ENCODE data around the gene GMCL1. TPM values are rescaled to one million over a fixed set of nuclear protein-coding genes. Genes with fewer than 3 reads are reported as not detected.
A peak's percentile ranks its signal among the peaks of the same experiment; 100 is the strongest.
"Not testable (repeated sequence)": the region's sequence is repeated elsewhere in the genome, so short reads cannot be mapped to it uniquely, and the experiment has no call there.

Gene GMCL1
- 10 to 100 TPM in 8 of 10 donors, 1 to 10 TPM in 2; 8.2 to 13.7 (median 12.2) TPM for polyA plus RNA-seq (ENCODE audit: insufficient read length in 10 of 10)
- long read RNA-seq, donor 1, full-length matches to known transcripts, result 2 of 2 reads
- long read RNA-seq, donor 1, partial matches to known transcripts, result 0 of 2 reads
- long read RNA-seq, donor 1, other reads (novel, unspliced or antisense), result 0 of 2 reads
- long read RNA-seq, donor 2, full-length matches to known transcripts, result 2 of 2 reads
- long read RNA-seq, donor 2, partial matches to known transcripts, result 0 of 2 reads
- long read RNA-seq, donor 2, other reads (novel, unspliced or antisense), result 0 of 2 reads
- long read RNA-seq, donor 3, result 0 reads
- long read RNA-seq, donor 4, result 0 reads
- long read RNA-seq, donor 5, full-length matches to known transcripts, result 4 of 4 reads
- long read RNA-seq, donor 5, partial matches to known transcripts, result 0 of 4 reads
- long read RNA-seq, donor 5, other reads (novel, unspliced or antisense), result 0 of 4 reads
- long read RNA-seq, donor 6, full-length matches to known transcripts, result 3 of 3 reads
- long read RNA-seq, donor 6, partial matches to known transcripts, result 0 of 3 reads
- long read RNA-seq, donor 6, other reads (novel, unspliced or antisense), result 0 of 3 reads
- long read RNA-seq, donor 7, full-length matches to known transcripts, result 1 of 1 reads
- long read RNA-seq, donor 7, partial matches to known transcripts, result 0 of 1 reads
- long read RNA-seq, donor 7, other reads (novel, unspliced or antisense), result 0 of 1 reads
- long read RNA-seq, donor 8, full-length matches to known transcripts, result 3 of 3 reads
- long read RNA-seq, donor 8, partial matches to known transcripts, result 0 of 3 reads
- long read RNA-seq, donor 8, other reads (novel, unspliced or antisense), result 0 of 3 reads
- long read RNA-seq, donor 9, full-length matches to known transcripts, result 1 of 1 reads
- long read RNA-seq, donor 9, partial matches to known transcripts, result 0 of 1 reads
- long read RNA-seq, donor 9, other reads (novel, unspliced or antisense), result 0 of 1 reads

DNA sequence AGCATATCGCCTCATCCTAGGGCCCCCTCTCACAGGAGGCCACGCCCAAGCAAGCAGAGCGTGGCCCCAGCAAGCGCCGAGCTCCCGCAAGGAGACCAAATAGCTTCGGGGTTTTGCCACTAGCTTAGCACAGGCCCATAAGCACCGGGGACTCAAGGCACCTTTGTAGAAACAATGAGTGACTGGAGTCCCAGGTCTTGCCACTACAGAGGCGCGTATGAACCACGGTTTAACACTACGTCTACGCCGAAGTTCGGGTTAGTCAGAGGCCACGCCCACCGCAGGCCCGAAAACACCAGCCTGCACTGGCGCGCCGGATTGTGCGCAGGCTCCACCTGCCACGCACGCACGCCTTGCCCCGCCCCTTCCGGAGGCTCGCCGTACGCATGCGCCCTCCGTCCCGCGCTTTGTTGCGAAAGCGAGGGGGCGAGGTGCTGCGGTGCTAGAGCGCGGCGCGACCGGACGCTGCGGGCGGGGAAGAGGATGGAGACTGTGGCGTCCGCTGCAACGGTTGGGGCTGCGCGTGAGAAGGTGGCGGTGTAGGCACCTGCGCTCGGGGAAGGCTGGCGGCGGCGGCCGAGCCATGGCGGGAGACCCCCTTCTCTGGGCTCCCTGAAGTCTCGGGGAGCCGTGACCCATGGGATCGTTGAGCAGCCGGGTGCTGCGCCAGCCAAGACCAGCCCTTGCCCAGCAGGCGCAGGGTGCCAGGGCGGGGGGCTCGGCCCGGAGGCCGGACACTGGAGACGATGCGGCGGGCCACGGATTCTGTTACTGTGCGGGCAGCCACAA lies at the start of gene GMCL1:
GMCL1 (plus strand) TSS at position 405 of the 789 bp plus-strand sequence; CDS start at position 638, 233 bp downstream.
- DNase-seq, result peak; percentile 96 to 100 (median 98)

DNA sequence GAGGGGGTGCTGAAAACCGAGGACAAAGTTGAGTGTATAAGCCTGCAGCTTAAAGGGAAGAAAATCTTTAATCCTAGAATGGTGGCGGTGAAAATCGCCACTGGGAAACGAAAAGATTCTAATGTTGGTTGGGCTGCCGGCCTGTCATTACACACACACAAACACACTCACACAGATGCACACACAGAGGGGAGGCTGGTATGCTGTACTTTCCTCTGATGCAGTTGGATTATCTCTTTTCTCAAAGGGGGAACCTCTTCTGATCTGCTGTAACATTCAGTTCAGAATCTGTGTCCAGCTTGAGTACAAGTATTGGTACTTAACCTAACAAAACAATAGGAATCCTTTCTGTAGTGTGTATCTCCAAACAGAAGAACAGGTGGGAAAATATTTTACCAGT lies 48.5 kb upstream of the GMCL1 start:
- DNase-seq, result no peak

DNA sequence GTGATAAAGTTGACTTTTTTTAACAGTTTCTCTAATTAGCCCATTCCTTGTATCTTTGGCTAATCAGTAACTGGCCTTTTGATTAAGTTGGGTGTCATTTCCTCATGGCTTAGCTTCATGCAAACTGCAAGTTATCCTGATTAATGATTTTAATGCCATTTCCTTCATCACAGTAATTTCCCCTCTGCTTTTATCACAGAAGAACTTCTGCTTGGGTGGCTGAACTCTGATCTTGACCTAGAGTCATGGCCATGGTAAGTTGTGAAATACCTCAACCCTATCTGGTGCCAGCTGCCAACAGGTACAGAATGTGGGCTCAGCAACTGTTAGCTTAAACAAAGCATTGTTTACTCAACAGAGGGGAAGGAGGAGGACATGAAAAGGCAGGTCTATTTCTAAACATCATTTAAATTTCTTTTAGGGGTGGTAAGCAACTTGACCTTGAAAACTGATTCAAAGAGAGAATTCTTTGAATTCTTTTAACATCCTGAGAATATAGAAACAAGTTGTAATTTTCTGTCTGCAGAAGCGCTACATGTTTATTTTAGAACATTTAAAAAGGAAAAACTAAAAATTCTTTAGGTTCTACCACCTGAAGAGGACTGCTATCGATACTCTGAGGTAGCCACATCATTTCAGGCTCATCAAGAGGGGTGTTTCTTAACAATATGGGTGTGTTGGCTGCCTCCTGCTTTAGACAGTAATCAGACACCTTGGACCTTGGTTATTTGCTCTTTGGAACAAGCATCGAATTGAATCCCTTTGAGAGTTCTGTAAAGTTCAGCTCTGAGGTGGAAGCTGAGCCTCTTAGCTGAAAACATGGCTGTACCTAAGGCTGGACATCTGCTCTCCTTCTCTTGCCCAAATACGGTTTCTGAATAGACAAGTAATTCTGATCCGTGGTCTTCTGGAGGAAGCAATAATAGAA lies 47.9 kb upstream of the GMCL1 start:
- no peak for DNase-seq

DNA sequence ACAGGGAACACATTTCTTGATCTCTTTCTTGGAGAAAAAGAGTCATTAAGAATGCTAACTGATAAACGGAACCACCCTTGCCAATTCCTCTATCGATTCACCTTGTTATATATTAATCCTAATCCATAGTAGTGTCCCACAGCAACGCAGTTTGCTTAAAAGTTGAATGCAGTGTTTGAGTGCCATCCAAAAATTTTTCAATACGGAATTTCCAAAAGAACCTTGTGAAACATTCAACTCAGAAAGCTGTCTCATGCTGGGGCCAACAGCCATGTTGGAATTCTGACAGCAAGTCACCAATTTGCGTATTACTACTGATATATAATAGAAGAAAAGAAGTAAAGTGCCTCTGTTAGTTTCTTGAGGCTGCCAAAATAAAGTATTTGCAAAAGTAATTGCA lies 45.2 kb upstream of the GMCL1 start:
- no peak for DNase-seq

GRCh38 chr2:69785358-69785757 lies 44.1 kb upstream of the GMCL1 start:
- DNase-seq, result no peak

GRCh38 chr2:69786052-69786560 lies 43.4 kb upstream of the GMCL1 start:
- no peak for DNase-seq

DNA sequence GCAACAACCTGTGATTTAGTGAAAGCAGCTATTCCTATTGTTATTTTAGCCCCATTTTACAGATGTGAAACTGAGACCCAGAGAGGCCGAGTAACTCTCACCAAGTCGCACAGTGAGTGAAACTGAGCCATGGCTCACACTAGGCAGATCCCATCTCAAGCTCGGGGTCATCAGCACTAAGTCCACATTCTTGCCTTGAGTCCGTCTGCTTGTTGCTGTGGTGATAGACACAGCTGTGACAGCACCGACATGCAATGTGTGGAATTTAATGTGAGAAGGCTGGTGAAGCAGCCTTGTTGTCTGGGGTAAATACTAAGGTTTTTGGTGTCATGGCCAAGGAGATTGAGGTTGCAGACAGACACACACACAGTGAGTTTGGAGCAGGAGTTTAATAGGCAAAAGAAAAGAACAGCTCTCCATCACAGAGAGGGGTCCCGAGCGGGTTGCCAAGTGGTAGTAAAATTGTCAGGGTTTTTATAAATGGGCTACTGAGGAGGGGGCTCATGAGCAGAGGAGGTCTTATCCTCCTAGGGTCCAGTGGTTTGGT lies 40.2 kb upstream of the GMCL1 start:
- peak; percentile 53 to 82 (median 82) for DNase-seq

DNA sequence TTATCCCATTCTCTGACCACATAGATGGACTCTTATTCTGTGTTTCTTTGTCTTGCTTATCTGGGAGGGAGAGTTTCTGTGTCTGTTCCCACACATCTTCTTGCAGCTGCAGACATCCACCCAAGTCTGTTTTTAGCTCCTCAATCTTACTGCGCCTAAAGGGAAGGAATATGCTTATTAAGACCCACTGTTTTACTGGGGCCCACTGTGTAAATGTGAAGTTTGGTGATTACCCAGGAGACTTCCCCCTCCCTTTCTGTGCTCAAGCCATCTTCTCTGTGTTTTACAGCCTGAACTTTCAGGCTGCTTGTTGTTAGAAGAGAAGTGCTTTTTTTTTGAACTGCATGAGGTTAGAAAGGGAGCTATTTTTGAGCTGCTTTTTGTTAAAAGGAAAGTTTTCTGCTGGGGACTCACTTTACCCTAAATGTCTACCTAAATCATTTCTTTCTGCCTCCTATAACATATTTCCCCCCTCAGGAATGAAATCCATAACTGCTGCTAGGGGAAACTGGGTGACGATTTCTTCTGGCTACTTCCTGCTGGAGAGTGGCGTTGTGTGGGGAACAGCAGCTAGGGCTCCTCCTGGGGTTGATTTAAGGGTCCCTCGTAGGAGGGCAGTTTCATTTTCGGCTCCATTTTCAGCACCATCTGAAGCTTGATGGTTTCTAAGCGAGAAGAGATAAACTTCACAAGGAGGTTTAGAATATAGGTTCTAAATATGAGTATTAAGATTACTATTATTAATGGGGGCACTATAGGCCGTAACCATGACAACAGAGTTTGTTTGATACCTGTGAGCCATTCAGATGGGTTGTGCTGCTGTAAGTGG lies 39.5 kb upstream of the GMCL1 start:
- peak; percentile 45 to 85 (median 55) for DNase-seq

GRCh38 chr2:69790601-69790959 lies 38.9 kb upstream of the GMCL1 start:
- no peak for DNase-seq

DNA sequence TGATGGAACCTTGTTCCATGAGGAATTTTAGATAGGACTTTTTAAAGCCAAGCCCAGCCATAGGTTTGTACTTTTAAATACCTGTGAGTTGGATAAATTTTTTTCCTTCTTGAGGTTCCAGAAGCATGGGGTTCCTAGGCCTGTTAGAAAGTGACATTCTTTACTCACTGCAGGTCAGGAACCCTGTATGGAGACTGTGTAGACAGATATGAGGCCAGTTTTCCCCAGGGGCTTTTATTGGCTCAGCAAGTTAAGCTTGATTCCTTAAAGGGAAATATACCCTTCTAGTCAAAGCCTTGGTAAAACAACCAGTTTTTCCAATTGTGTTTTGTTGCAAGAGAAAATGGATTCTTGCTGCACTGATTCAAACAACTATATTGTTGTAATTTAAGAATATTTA lies 38.4 kb upstream of the GMCL1 start:
- peak; percentile 27 to 61 (median 46) for DNase-seq

DNA sequence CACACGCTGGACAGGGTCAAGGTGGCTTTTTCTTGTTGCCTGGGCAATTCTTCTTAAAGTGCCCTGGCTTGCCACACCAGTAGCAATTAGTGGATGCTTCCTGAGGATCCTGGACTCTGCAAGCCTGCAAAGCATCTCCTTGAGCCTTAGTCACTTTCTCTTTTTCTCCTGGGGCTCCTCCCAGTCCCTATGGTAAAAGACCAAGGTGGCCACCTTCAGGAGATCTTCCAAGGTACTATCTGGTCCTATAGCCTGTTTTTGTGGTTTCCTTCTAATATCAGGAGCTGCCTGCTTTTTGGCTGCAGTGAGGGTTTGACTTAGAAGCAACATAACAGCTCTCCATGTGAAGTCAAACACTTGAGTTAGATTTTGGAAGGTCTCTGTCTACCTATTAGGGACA lies 33.3 kb upstream of the GMCL1 start:
- DNase-seq, result no peak

DNA sequence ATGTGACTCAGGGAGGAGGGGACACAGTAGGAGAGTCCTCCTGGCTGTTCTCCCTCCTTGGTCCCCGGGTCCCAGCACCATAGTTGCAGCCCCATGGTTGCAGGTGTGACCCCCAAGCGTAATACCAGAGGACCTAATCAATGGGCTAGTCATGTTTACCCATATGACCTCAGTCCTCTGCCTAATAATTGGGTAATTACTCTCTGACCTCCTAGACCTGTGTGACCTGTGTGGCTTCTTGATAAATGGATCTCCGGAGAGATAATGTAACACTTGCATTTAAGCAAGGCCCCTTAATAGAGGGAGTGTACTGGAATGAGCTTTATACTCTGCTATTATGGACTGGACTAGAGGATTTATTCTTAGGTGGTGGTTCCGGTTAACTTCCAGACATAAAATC lies 32.2 kb upstream of the GMCL1 start:
- DNase-seq, result no peak

GRCh38 chr2:69797836-69798289 lies 31.6 kb upstream of the GMCL1 start:
- no peak for DNase-seq

GRCh38 chr2:69798290-69798908 lies 31.1 kb upstream of the GMCL1 start:
- peak in 2 of 3 donors; percentile 44 to 83 for DNase-seq

- DNase-seq, result peak in 1 of 3 donors; percentile 21
Measured at GRCh38 chr2:69798909-69799526, 30.4 kb upstream of the GMCL1 start.

DNA sequence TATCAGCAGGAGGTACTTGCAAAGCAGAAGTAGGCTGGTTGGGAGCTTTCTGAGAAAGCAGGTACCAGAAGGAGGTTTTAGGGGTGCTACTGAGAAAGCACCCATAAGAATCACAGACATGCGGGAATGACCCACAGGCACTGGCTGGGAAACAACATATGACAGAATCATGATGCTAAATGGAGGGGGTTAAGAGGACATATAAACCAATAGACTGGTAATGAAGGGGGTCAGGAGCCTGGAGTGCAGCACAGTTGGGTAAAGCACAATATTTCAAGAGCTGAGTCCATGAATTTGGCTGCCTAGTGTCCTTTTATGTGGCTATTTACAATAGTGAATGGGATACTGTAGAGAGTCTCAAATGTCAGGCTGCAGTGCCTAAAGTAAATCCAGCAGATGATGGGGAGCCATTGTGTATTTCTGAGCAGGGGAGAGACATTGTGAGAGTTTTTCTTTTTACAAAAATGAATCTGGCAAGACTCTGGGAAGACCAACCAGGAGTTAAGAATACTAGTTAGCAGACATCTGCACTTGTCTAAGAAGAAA lies 27.6 kb upstream of the GMCL1 start:
- DNase-seq, result no peak

GRCh38 chr2:69802781-69803367 lies 26.6 kb upstream of the GMCL1 start:
- DNase-seq, result not testable (repeated sequence)
